Neural cell (in vitro differentiated cells): Measurements from ENCODE around the gene GLI3.

Experiments used
- EP300 ChIP-seq: fragments of 450-650 bp; conservative IDR thresholded peaks from 2 replicates; pipeline ENCODE4 v1.6.1; 2014; ENCODE audit warnings: antibody characterized with exemption, mild to moderate bottlenecking, moderate library complexity; ENCODE audit not compliant: poor library complexity, severe bottlenecking
- EZH2 ChIP-seq: fragments of 200-600, 300-800 bp; shearing (Covaris generic), sonication (generic); IDR thresholded peaks from 2 replicates; pipeline ENCODE4 v1.6.1; 2014; ENCODE audit warnings: antibody characterized with exemption, low read length, borderline replicate concordance, mild to moderate bottlenecking; ENCODE audit not compliant: insufficient read depth, poor library complexity, severe bottlenecking
- MXI1 ChIP-seq: fragments of 450-650 bp; conservative IDR thresholded peaks from 2 replicates; pipeline ENCODE4 v1.6.1; 2014; ENCODE audit warnings: antibody characterized with exemption, mild to moderate bottlenecking; ENCODE audit not compliant: poor library complexity, severe bottlenecking
- POLR2AphosphoS5 ChIP-seq: IDR thresholded peaks from 2 replicates; pipeline ENCODE4 v1.6.1; 2012
- RAD21 ChIP-seq: fragments of 450-650 bp; conservative IDR thresholded peaks from 2 replicates; pipeline ENCODE4 v1.6.1; 2014; ENCODE audit warnings: antibody characterized with exemption, mild to moderate bottlenecking, moderate library complexity
- TF ChIP-seq, protein P1 (sequence below): fragments of 450-650 bp; IDR thresholded peaks from 2 replicates; pipeline ENCODE4 v1.5.1; 2014; ENCODE audit warnings: antibody characterized with exemption, mild to moderate bottlenecking, moderate library complexity; ENCODE audit not compliant: poor library complexity, severe bottlenecking

DNA sequence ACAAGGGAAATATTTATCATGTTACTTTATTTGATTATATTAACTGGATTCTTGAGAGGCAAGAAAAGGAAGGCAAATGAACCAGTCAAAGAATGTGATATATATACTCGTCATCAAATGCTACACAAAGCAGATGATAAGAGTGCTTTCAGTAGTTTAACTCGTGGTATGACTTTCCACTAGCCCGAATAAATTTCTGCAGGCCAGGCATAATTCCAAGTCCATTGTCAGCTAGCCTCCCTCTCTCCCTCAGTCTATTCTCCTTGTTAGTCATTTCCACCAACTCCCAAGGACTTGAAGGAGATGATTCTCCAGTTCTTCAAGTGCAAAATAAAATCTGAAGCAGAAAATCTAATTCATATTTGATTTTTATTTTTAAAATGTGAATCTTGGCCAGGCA is 190.5 kb downstream of the GLI3 start:
- TF ChIP-seq, protein P1, sequence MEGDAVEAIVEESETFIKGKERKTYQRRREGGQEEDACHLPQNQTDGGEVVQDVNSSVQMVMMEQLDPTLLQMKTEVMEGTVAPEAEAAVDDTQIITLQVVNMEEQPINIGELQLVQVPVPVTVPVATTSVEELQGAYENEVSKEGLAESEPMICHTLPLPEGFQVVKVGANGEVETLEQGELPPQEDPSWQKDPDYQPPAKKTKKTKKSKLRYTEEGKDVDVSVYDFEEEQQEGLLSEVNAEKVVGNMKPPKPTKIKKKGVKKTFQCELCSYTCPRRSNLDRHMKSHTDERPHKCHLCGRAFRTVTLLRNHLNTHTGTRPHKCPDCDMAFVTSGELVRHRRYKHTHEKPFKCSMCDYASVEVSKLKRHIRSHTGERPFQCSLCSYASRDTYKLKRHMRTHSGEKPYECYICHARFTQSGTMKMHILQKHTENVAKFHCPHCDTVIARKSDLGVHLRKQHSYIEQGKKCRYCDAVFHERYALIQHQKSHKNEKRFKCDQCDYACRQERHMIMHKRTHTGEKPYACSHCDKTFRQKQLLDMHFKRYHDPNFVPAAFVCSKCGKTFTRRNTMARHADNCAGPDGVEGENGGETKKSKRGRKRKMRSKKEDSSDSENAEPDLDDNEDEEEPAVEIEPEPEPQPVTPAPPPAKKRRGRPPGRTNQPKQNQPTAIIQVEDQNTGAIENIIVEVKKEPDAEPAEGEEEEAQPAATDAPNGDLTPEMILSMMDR = no peak
- no peak for TF ChIP-seq EP300
- TF ChIP-seq EZH2 = no peak
- no peak for TF ChIP-seq MXI1
- TF ChIP-seq POLR2AphosphoS5 = no peak
- no peak for TF ChIP-seq RAD21
